Effector memory CD4-positive, alpha-beta T cell (primary cell): ENCODE data around the gene SGIP1.
A peak's percentile ranks its signal among the peaks of the same experiment; 100 is the strongest.

Experiments used
- DNase-seq, 3 donors: peaks; one replicate each; pipeline ENCODE4 v3.0.0-alpha.2; 2020
- H3K27ac ChIP-seq: 2 replicates; pipeline ENCODE4 v1.7.0; 2013; ENCODE audit warnings: mild to moderate bottlenecking, low read length, moderate library complexity; ENCODE audit not compliant: insufficient read depth, poor library complexity, severe bottlenecking
- H3K27me3 ChIP-seq: replicated peaks from 2 replicates; pipeline ENCODE4 v1.7.0; 2013; ENCODE audit warnings: mild to moderate bottlenecking, low read length; ENCODE audit not compliant: insufficient read depth, control insufficient read depth, poor library complexity, severe bottlenecking
- H3K36me3 ChIP-seq: 2 replicates; pipeline ENCODE4 v1.7.0; 2013; ENCODE audit warnings: mild to moderate bottlenecking, low read length, moderate library complexity; ENCODE audit not compliant: control insufficient read depth, insufficient read depth
- H3K4me1 ChIP-seq: 2 replicates; pipeline ENCODE4 v1.7.0; 2013; ENCODE audit warnings: low read length, mild to moderate bottlenecking; ENCODE audit not compliant: control insufficient read depth, insufficient read depth, poor library complexity, severe bottlenecking
- H3K4me3 ChIP-seq: 2 replicates; pipeline ENCODE4 v1.7.0; 2013; ENCODE audit warnings: low read length, low read depth, mild to moderate bottlenecking; ENCODE audit not compliant: insufficient read depth, poor library complexity, severe bottlenecking
- H3K9me3 ChIP-seq: 2 replicates; pipeline ENCODE4 v1.7.0; 2013; ENCODE audit warnings: mild to moderate bottlenecking, low read length, moderate library complexity; ENCODE audit not compliant: control insufficient read depth
- total RNA-seq, 3 donors: gene quantifications; one replicate each; lab custom pipeline; 2026; lab: John Stamatoyannopoulos, UW

The SGIP1 gene
- 0 to 0.09 (median 0) reads per million in 3 donors for total RNA-seq

- Histone ChIP-seq H3K9me3 (no peaks in the 10 kb centered on the region), H3K27ac (no peak within 1 kb of the TSS), H3K36me3 (no peaks in the 10 kb centered on the region), H3K27me3 (no peaks in the 10 kb centered on the region), H3K4me1 (peaks cover 9% of the 10 kb centered on the region), H3K4me3 (peak within 1 kb of the TSS; percentile 36)
- DNase-seq = no peak
Observed at GRCh38 chr1:66533804-66534740, at the start of gene SGIP1. Gene SGIP1, plus strand, starts transcription at chr1:66534153. Its CDS starts 206 bp downstream, at chr1:66534359.

DNA sequence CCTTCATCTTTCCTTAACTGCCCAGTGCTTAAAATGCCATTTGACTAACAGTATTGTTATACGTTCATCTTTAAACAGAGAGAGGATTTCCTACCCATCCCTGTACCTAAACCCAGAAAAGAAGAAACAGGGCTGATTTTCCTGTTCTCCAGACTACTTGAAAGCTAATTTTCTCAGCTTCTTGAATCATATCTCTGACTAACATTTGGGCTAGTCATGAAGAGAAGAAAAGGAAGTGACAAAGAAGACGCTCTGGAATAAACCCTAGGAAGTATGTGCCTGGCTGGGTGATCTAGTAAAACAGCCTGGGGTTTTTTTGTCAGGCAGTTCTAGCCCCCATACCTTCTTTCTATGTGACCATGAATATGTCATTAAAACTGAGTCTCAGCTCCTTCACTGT lies 44.8 kb upstream of the SGIP1 start:
- no peak for DNase-seq
- Histone ChIP-seq H3K4me3 (no peak overlapping the region), H3K4me1 (no peaks in the 10 kb centered on the region), H3K27me3 (no peaks in the 10 kb centered on the region), H3K36me3 (no peaks in the 10 kb centered on the region), H3K27ac (no peak overlapping the region), H3K9me3 (no peaks in the 10 kb centered on the region)

GRCh38 chr1:66489972-66490601 lies 43.9 kb upstream of the SGIP1 start:
- Histone ChIP-seq H3K36me3 (no peaks in the 10 kb centered on the region), H3K27ac (no peak overlapping the region), H3K4me1 (no peaks in the 10 kb centered on the region), H3K27me3 (no peaks in the 10 kb centered on the region), H3K9me3 (no peaks in the 10 kb centered on the region), H3K4me3 (no peak overlapping the region)
- no peak for DNase-seq

DNA sequence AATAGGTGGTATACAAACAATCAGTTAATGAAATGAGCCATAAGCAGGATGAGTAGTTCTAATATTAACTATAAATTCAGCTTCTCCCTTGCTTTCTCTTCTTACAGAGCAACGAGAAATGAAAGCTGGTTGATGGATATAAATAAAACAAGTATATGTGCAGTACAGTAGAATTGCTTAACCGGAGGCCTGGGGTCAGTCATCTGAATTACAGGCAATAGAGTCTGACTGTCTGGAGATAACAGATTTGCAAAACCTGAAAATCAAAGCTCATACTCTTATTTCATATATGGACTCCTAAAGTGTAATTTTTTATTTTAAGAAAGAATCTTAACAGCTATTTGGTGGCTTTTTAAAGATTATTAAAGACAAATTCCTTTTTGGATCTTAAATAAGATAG lies 43.1 kb upstream of the SGIP1 start:
- H3K27me3 ChIP-seq = no peaks in the 10 kb centered on the region
- H3K36me3 ChIP-seq = no peaks in the 10 kb centered on the region
- H3K27ac ChIP-seq = no peak overlapping the region
- H3K4me1 ChIP-seq = no peaks in the 10 kb centered on the region
- H3K4me3 ChIP-seq = no peak overlapping the region
- DNase-seq = no peak
- H3K9me3 ChIP-seq = no peaks in the 10 kb centered on the region

DNA sequence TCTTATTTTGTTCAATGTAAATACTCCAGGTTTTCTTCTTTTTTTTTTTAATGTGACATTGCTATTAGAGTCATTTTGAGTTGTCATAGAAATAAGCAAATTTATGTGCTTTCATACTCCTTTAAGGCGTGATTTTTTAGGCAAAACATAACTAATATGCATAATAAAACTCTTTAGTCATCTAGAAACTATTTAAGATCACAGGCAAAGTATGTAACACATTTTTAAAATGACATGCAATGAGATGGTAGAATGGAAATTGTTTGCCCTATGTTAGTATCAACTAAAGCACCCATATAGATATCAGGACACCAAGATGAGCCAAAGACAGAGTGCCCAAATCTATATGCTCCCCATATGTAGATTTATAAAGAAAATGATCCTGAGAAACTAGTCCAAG lies 41.5 kb upstream of the SGIP1 start:
- Histone ChIP-seq H3K4me1 (no peaks in the 10 kb centered on the region), H3K27me3 (no peaks in the 10 kb centered on the region), H3K36me3 (no peaks in the 10 kb centered on the region), H3K4me3 (no peak overlapping the region), H3K9me3 (no peaks in the 10 kb centered on the region), H3K27ac (no peak overlapping the region)
- no peak for DNase-seq

- Histone ChIP-seq H3K4me3 (no peak overlapping the region), H3K9me3 (no peaks in the 10 kb centered on the region), H3K4me1 (no peaks in the 10 kb centered on the region), H3K27ac (no peak overlapping the region), H3K27me3 (no peaks in the 10 kb centered on the region), H3K36me3 (no peaks in the 10 kb centered on the region)
- no peak for DNase-seq
Observed at GRCh38 chr1:66493731-66494130, 40.2 kb upstream of the SGIP1 start.

DNA sequence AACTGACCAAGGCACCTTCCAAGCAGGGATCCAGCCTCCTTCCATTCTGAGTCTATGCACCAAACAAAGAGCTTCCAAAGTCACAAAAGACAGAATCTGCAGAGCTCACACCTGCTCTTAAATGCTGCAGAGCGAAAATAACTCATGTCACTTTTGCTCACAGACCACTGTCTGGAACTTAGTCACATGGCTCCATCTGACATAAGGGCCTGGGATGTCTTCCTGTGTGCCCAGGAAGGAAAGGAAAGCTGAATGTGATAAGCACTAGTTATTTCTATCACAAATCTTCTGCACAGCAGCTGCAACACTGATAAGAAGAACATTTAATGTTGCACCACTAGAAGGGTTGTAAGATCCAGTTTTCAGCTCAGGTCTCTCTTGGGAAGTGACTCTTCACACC lies 39.5 kb upstream of the SGIP1 start:
- no peak for DNase-seq
- Histone ChIP-seq H3K9me3 (no peaks in the 10 kb centered on the region), H3K4me1 (no peaks in the 10 kb centered on the region), H3K27me3 (no peaks in the 10 kb centered on the region), H3K27ac (no peak overlapping the region), H3K36me3 (no peaks in the 10 kb centered on the region), H3K4me3 (no peak overlapping the region)

DNA sequence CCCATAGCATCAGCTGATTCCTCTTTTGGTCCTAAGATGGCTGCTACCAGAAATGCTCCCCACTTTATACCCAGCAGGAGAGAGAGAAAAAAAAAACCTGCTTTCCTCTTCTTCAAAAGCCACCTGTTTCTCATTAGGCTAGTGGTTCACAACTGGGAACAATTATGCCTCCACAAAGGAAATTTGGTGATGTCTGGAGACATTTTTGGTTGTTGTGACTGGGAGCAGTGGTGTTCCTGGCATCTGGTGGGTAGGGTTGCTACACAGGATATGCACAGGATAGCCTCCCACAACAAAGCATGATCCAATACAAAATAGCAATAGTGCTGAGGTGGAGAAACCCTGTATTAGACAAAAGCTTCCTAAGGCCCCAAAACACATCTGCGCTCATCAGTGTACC lies 38.5 kb upstream of the SGIP1 start:
- Histone ChIP-seq H3K4me3 (no peak overlapping the region), H3K27me3 (no peaks in the 10 kb centered on the region), H3K27ac (no peak overlapping the region), H3K36me3 (no peaks in the 10 kb centered on the region), H3K9me3 (no peaks in the 10 kb centered on the region), H3K4me1 (no peaks in the 10 kb centered on the region)
- no peak for DNase-seq

DNA sequence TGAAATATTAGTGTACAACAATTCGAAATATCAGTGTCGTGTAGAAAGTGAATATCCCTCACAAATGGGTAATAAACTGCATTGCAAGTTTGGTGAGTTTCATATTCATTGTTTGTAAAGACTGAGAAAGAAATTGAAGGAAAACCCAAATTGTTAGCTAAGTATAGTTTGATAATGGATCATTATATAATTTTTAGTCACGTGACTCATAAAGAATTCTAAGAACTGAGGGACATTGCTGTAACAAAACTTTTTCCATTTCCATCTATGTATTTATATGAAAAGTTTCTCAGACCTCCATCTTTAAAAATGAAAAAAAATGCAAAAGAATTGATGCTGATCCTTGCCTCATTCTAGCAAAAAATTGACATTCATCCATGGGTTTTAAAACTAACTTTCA lies 36.0 kb upstream of the SGIP1 start:
- Histone ChIP-seq H3K27ac (no peak overlapping the region), H3K4me3 (no peak overlapping the region), H3K36me3 (no peaks in the 10 kb centered on the region), H3K27me3 (no peaks in the 10 kb centered on the region), H3K4me1 (no peaks in the 10 kb centered on the region), H3K9me3 (no peaks in the 10 kb centered on the region)
- DNase-seq = no peak

- H3K27me3 ChIP-seq = no peaks in the 10 kb centered on the region
- H3K36me3 ChIP-seq = no peaks in the 10 kb centered on the region
- no peaks in the 10 kb centered on the region for H3K9me3 ChIP-seq
- no peaks in the 10 kb centered on the region for H3K4me1 ChIP-seq
- no peak overlapping the region for H3K4me3 ChIP-seq
- H3K27ac ChIP-seq = no peak overlapping the region
- no peak for DNase-seq
Observed at GRCh38 chr1:66500301-66500700, 33.7 kb upstream of the SGIP1 start.
